GM23338 (cell line): ENCODE measurements around the gene SGCG. TPM values are rescaled to one million over a fixed set of nuclear protein-coding genes. Genes with fewer than 3 reads are reported as not detected.

Source experiments
- ATAC-seq: fragments of 200-7000 bp; cut with Tn5 transposase; 3 replicates; pipeline ENCODE4 v1.9.1; 2020
- DNase-seq: peaks from one replicate; pipeline ENCODE4 v3.0.0-alpha.2; 2015; ENCODE audit warnings: low spot score
- H2AFZ ChIP-seq: fragments of 200-600 bp; sonication (generic); 2 replicates; pipeline ENCODE4 v1.8.0; 2016; ENCODE audit warnings: antibody characterized with exemption, mild to moderate bottlenecking, moderate library complexity
- H3F3A ChIP-seq: fragments of 200-600 bp; sonication (generic); replicated peaks from 2 replicates; pipeline ENCODE4 v1.8.0; 2017; ENCODE audit warnings: antibody characterized with exemption, mixed run types, low read depth
- H3K27ac ChIP-seq: fragments of 200-600 bp; sonication (generic); 2 replicates; pipeline ENCODE4 v1.6.1; 2016; ENCODE audit warnings: low read depth
- H3K27me3 ChIP-seq: fragments of 200-600 bp; sonication (generic); 2 replicates; pipeline ENCODE4 v1.8.0; 2016; ENCODE audit warnings: mild to moderate bottlenecking, mixed run types, moderate library complexity; ENCODE audit not compliant: insufficient read depth
- H3K36me3 ChIP-seq: fragments of 200-600 bp; sonication (generic); 2 replicates; pipeline ENCODE4 v1.8.0; 2016; ENCODE audit warnings: mild to moderate bottlenecking; ENCODE audit not compliant: insufficient read depth
- H3K4me1 ChIP-seq: fragments of 200-600 bp; sonication (generic); 2 replicates; pipeline ENCODE4 v1.8.0; 2016; ENCODE audit warnings: mild to moderate bottlenecking, moderate library complexity; ENCODE audit not compliant: insufficient read depth
- H3K4me2 ChIP-seq: fragments of 200-600 bp; sonication (generic); 2 replicates; pipeline ENCODE4 v1.7.1; 2017; ENCODE audit warnings: mixed run types
- H3K4me3 ChIP-seq: fragments of 200-600 bp; sonication (generic); 2 replicates; pipeline ENCODE4 v1.6.1; 2016; ENCODE audit warnings: mixed run types
- H3K79me2 ChIP-seq: fragments of 200-600 bp; sonication (generic); replicated peaks from 2 replicates; pipeline ENCODE4 v1.8.0; 2017; ENCODE audit warnings: mild to moderate bottlenecking; ENCODE audit not compliant: insufficient read depth
- H3K9me2 ChIP-seq: fragments of 200-600 bp; sonication (generic); 2 replicates; pipeline ENCODE4 v1.8.0; 2017; ENCODE audit not compliant: insufficient read depth
- H4K20me1 ChIP-seq: fragments of 200-600 bp; sonication (generic); replicated peaks from 2 replicates; pipeline ENCODE4 v1.8.0; 2017; ENCODE audit warnings: mild to moderate bottlenecking; ENCODE audit not compliant: insufficient read depth
- H3K27ac Mint-ChIP-seq: 2 replicates; pipeline ENCODE4 v1.8.0; 2020; ENCODE audit warnings: inconsistent platforms, mild to moderate bottlenecking, moderate library complexity, mixed read lengths
- H3K27me3 Mint-ChIP-seq: 3 replicates; pipeline ENCODE4 v1.8.0; 2022; ENCODE audit warnings: low read depth, mild to moderate bottlenecking, moderate library complexity, mixed read lengths, inconsistent platforms; ENCODE audit not compliant: insufficient read depth, poor library complexity
- H3K36me3 Mint-ChIP-seq: 3 replicates; pipeline ENCODE4 v1.8.0; 2021; ENCODE audit warnings: low read depth, mild to moderate bottlenecking, inconsistent platforms, moderate library complexity, mixed read lengths
- H3K4me1 Mint-ChIP-seq: 3 replicates; pipeline ENCODE4 v1.8.0; 2020; ENCODE audit warnings: mild to moderate bottlenecking, inconsistent platforms, mixed read lengths
- H3K4me3 Mint-ChIP-seq: 3 replicates; pipeline ENCODE4 v1.8.0; 2021; ENCODE audit warnings: moderate library complexity, mild to moderate bottlenecking, inconsistent platforms, mixed read lengths
- H3K9me3 Mint-ChIP-seq: 3 replicates; pipeline ENCODE4 v1.8.0; 2020; ENCODE audit warnings: moderate library complexity, mild to moderate bottlenecking, inconsistent platforms, mixed read lengths
- CREB1 ChIP-seq: fragments of 250-450 bp; sonication (Bioruptor Pico); IDR thresholded peaks from 2 replicates; pipeline ENCODE4 v1.5.0; 2020; ENCODE audit warnings: low read depth, mild to moderate bottlenecking, moderate library complexity
- EZH2 ChIP-seq: fragments of 200-600 bp; sonication (generic); IDR thresholded peaks from one replicate; pipeline ENCODE4 v1.8.0; 2017; ENCODE audit warnings: antibody characterized with exemption, mild to moderate bottlenecking, low read depth; ENCODE audit not compliant: unreplicated experiment
- EZH2phosphoT487 ChIP-seq: fragments of 200-600 bp; sonication (generic); IDR thresholded peaks from one replicate; pipeline ENCODE4 v1.8.1; 2018; ENCODE audit warnings: antibody characterized with exemption; ENCODE audit not compliant: unreplicated experiment
- JUNB ChIP-seq: IDR thresholded peaks from one replicate; pipeline ENCODE4 v1.6.1; 2016; ENCODE audit warnings: antibody characterized with exemption; ENCODE audit not compliant: unreplicated experiment
- NANOG ChIP-seq: IDR thresholded peaks from 2 replicates; pipeline ENCODE4 v1.6.1; 2016; ENCODE audit warnings: antibody characterized with exemption, borderline replicate concordance
- POLR2AphosphoS5 ChIP-seq: IDR thresholded peaks from 2 replicates; pipeline ENCODE4 v1.6.1; 2016; ENCODE audit warnings: antibody characterized with exemption, low read depth
- STAT1 ChIP-seq: IDR thresholded peaks from one replicate; pipeline ENCODE4 v1.6.1; 2016; ENCODE audit warnings: antibody characterized with exemption; ENCODE audit not compliant: unreplicated experiment
- ZNF114 ChIP-seq: fragments of 250-450 bp; sonication (Bioruptor Pico); IDR thresholded peaks from 2 replicates; pipeline ENCODE4 v1.5.0; 2020; ENCODE audit warnings: mild to moderate bottlenecking, moderate library complexity
- ZNF331 ChIP-seq: fragments of 250-450 bp; sonication (Bioruptor Pico); IDR thresholded peaks from 2 replicates; pipeline ENCODE4 v1.5.0; 2020; ENCODE audit warnings: low read depth, mild to moderate bottlenecking, moderate library complexity
- polyA plus RNA-seq: library from polyadenylated mRNA; unstranded; fragments of >200 nt; fragmentation: Nextera tagmentation; extraction: Ambion mirVana; gene quantifications from 2 replicates; pipeline ENCODE4 v1.2.1, GENCODE V29; 2016
- total RNA-seq: library from RNA; depleted of rRNA; stranded (reverse); fragments of >200 nt; shearing (Covaris generic); gene quantifications from 2 replicates; pipeline ENCODE4 v1.2.3, GENCODE V29; 2014
- TF ChIP-seq, protein P1 (sequence below): IDR thresholded peaks from 2 replicates; pipeline ENCODE4 v1.6.1; 2016; ENCODE audit warnings: antibody characterized with exemption
- TF ChIP-seq, protein P2 (sequence below): IDR thresholded peaks from one replicate; pipeline ENCODE4 v1.6.1; 2018; ENCODE audit warnings: antibody characterized with exemption; ENCODE audit not compliant: unreplicated experiment
- TF ChIP-seq, protein P3 (sequence below): fragments of 250-450 bp; sonication (Bioruptor Pico); IDR thresholded peaks from 2 replicates; pipeline ENCODE4 v1.5.0; 2020; ENCODE audit warnings: mild to moderate bottlenecking, moderate library complexity
- TF ChIP-seq, protein P4 (sequence below), 2 experiments: fragments of 200-600 bp in 1 of 2; sonication (generic) in 1 of 2; conservative IDR thresholded peaks; 2 replicates each; pipeline versions ENCODE4 v1.5.1 to v1.6.1; 2016 to 2017; ENCODE audit warnings: antibody characterized with exemption in 2 of 2, low read depth in 2 of 2, mild to moderate bottlenecking in 2 of 2, moderate library complexity in 1 of 2

The SGCG gene
- total and polyA plus RNA-seq, 2 experiments from 2014 or later: not detected

DNA sequence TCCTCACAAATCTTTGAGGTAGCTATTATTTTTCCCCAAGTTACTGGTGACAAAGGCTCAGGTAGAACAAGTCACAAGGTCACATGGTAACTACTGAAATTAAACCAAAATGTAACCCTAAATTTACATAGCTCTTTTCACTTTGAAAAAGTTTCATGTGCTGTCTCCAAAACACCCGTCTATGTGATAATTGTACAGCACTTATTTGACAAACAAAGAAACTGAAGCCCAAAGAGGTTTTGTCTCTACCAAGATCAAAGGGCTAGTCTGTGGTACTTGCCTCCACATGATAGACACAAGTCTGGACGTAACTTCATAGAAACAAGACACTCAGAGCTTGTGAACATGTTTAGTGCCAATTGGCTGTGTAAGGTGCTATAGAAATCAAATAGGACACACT lies 144.4 kb downstream of the SGCG start:
- H2AFZ ChIP-seq: no peak overlapping the region
- no peaks in the 10 kb centered on the region for H3K79me2 ChIP-seq
- H3K36me3 Mint-ChIP-seq: peaks cover 9% of the 10 kb centered on the region; the same call in 2 of the 3 replicates
- H3K9me3 Mint-ChIP-seq: no peaks in the 10 kb centered on the region
- TF ChIP-seq, protein P1, sequence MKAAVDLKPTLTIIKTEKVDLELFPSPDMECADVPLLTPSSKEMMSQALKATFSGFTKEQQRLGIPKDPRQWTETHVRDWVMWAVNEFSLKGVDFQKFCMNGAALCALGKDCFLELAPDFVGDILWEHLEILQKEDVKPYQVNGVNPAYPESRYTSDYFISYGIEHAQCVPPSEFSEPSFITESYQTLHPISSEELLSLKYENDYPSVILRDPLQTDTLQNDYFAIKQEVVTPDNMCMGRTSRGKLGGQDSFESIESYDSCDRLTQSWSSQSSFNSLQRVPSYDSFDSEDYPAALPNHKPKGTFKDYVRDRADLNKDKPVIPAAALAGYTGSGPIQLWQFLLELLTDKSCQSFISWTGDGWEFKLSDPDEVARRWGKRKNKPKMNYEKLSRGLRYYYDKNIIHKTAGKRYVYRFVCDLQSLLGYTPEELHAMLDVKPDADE: no peak
- TF ChIP-seq, protein P2, sequence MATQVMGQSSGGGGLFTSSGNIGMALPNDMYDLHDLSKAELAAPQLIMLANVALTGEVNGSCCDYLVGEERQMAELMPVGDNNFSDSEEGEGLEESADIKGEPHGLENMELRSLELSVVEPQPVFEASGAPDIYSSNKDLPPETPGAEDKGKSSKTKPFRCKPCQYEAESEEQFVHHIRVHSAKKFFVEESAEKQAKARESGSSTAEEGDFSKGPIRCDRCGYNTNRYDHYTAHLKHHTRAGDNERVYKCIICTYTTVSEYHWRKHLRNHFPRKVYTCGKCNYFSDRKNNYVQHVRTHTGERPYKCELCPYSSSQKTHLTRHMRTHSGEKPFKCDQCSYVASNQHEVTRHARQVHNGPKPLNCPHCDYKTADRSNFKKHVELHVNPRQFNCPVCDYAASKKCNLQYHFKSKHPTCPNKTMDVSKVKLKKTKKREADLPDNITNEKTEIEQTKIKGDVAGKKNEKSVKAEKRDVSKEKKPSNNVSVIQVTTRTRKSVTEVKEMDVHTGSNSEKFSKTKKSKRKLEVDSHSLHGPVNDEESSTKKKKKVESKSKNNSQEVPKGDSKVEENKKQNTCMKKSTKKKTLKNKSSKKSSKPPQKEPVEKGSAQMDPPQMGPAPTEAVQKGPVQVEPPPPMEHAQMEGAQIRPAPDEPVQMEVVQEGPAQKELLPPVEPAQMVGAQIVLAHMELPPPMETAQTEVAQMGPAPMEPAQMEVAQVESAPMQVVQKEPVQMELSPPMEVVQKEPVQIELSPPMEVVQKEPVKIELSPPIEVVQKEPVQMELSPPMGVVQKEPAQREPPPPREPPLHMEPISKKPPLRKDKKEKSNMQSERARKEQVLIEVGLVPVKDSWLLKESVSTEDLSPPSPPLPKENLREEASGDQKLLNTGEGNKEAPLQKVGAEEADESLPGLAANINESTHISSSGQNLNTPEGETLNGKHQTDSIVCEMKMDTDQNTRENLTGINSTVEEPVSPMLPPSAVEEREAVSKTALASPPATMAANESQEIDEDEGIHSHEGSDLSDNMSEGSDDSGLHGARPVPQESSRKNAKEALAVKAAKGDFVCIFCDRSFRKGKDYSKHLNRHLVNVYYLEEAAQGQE: no peak
- TF ChIP-seq ZNF331 (CRISPR knock-in tag) (no peak), STAT1 (no peak), EZH2 (no peak), EZH2phosphoT487 (no peak), ZNF114 (CRISPR knock-in tag) (no peak), POLR2AphosphoS5 (no peak), NANOG (no peak), JUNB (no peak), CREB1 (no peak)
- TF ChIP-seq, protein P3, sequence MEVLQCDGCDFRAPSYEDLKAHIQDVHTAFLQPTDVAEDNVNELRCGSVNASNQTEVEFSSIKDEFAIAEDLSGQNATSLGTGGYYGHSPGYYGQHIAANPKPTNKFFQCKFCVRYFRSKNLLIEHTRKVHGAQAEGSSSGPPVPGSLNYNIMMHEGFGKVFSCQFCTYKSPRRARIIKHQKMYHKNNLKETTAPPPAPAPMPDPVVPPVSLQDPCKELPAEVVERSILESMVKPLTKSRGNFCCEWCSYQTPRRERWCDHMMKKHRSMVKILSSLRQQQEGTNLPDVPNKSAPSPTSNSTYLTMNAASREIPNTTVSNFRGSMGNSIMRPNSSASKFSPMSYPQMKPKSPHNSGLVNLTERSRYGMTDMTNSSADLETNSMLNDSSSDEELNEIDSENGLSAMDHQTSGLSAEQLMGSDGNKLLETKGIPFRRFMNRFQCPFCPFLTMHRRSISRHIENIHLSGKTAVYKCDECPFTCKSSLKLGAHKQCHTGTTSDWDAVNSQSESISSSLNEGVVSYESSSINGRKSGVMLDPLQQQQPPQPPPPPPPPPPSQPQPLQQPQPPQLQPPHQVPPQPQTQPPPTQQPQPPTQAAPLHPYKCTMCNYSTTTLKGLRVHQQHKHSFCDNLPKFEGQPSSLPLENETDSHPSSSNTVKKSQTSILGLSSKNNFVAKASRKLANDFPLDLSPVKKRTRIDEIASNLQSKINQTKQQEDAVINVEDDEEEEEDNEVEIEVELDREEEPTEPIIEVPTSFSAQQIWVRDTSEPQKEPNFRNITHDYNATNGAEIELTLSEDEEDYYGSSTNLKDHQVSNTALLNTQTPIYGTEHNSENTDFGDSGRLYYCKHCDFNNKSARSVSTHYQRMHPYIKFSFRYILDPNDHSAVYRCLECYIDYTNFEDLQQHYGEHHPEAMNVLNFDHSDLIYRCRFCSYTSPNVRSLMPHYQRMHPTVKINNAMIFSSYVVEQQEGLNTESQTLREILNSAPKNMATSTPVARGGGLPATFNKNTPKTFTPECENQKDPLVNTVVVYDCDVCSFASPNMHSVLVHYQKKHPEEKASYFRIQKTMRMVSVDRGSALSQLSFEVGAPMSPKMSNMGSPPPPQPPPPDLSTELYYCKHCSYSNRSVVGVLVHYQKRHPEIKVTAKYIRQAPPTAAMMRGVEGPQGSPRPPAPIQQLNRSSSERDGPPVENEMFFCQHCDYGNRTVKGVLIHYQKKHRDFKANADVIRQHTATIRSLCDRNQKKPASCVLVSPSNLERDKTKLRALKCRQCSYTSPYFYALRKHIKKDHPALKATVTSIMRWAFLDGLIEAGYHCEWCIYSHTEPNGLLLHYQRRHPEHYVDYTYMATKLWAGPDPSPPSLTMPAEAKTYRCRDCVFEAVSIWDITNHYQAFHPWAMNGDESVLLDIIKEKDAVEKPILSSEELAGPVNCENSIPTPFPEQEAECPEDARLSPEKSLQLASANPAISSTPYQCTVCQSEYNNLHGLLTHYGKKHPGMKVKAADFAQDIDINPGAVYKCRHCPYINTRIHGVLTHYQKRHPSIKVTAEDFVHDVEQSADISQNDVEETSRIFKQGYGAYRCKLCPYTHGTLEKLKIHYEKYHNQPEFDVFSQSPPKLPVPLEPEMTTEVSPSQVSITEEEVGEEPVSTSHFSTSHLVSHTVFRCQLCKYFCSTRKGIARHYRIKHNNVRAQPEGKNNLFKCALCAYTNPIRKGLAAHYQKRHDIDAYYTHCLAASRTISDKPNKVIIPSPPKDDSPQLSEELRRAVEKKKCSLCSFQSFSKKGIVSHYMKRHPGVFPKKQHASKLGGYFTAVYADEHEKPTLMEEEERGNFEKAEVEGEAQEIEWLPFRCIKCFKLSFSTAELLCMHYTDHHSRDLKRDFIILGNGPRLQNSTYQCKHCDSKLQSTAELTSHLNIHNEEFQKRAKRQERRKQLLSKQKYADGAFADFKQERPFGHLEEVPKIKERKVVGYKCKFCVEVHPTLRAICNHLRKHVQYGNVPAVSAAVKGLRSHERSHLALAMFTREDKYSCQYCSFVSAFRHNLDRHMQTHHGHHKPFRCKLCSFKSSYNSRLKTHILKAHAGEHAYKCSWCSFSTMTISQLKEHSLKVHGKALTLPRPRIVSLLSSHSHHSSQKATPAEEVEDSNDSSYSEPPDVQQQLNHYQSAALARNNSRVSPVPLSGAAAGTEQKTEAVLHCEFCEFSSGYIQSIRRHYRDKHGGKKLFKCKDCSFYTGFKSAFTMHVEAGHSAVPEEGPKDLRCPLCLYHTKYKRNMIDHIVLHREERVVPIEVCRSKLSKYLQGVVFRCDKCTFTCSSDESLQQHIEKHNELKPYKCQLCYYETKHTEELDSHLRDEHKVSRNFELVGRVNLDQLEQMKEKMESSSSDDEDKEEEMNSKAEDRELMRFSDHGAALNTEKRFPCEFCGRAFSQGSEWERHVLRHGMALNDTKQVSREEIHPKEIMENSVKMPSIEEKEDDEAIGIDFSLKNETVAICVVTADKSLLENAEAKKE: no peak
- TF ChIP-seq, protein P4, sequence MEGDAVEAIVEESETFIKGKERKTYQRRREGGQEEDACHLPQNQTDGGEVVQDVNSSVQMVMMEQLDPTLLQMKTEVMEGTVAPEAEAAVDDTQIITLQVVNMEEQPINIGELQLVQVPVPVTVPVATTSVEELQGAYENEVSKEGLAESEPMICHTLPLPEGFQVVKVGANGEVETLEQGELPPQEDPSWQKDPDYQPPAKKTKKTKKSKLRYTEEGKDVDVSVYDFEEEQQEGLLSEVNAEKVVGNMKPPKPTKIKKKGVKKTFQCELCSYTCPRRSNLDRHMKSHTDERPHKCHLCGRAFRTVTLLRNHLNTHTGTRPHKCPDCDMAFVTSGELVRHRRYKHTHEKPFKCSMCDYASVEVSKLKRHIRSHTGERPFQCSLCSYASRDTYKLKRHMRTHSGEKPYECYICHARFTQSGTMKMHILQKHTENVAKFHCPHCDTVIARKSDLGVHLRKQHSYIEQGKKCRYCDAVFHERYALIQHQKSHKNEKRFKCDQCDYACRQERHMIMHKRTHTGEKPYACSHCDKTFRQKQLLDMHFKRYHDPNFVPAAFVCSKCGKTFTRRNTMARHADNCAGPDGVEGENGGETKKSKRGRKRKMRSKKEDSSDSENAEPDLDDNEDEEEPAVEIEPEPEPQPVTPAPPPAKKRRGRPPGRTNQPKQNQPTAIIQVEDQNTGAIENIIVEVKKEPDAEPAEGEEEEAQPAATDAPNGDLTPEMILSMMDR (conservative IDR thresholded peaks at IDR 0.05; ENCODE audit: low read depth in 2 of 2): no peak
- no peak for ATAC-seq
- H3K27me3 Mint-ChIP-seq: peaks cover 1% of the 10 kb centered on the region
- H3K27ac Mint-ChIP-seq: no peak overlapping the region
- H4K20me1 ChIP-seq: no peaks in the 10 kb centered on the region
- peaks cover 15% of the 10 kb centered on the region for H3K4me1 Mint-ChIP-seq
- no peak overlapping the region for H3K4me3 ChIP-seq
- H3F3A ChIP-seq: no peaks in the 10 kb centered on the region
- no peak for DNase-seq
- H3K9me2 ChIP-seq: no peaks in the 10 kb centered on the region
- H3K27ac ChIP-seq: no peak overlapping the region
- H3K36me3 ChIP-seq: no peaks in the 10 kb centered on the region
- peaks cover 7% of the 10 kb centered on the region for H3K4me1 ChIP-seq
- H3K4me2 ChIP-seq: no peak overlapping the region
- H3K4me3 Mint-ChIP-seq: no peak overlapping the region
- no peaks in the 10 kb centered on the region for H3K27me3 ChIP-seq
